GM03348 (cell line): ENCODE results near the gene BRICD5.
"Not testable (repeated sequence)": the region's sequence is repeated elsewhere in the genome, so short reads cannot be mapped to it uniquely, and the experiment has no call there.

Experiments used
- DNase-seq: peaks from one replicate; pipeline ENCODE4 v3.0.0; 2012; ENCODE audit warnings: low spot score

BRICD5 gene

GRCh38 chr16:2223221-2223941 is 12.7 kb upstream of the BRICD5 start, which contains the start of gene E4F1:
Gene E4F1 (plus strand): TSS chr16:2223591. CDS start chr16:2223614, 23 bp downstream.
- peak; percentile 99 for DNase-seq

DNA sequence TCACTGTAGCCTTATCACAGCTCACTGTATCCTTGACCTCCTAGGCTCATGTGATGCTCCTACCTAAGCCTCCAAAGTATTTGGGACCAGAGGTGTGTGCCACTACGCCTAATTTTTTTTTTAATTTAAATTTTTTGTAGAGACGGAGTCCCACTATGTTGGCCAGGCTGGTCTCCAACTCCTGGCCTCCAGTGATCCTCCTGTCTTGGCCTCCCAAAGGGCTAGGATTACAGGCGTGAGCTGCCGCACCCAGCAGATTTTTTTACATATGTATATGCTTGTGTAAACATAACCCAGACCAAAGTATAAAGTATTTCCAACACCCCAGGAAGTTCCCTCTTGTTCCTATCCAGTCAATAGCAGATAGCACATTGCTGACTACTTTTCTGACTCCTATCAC is 5.7 kb upstream of the BRICD5 start:
- no peak for DNase-seq

DNA sequence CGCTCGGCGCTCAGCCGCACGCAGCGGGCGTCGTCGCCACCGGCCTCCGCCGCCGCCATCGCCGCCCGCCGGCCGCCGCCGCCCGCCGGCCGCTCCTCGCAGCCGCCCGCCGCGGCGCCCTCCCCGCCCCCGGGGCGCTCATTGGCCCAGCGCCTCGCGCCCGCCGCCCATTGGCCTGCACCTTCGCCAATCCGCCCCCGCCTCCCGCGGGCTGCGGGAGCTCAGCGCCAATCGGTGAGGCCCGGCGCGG is 4.0 kb upstream of the BRICD5 start, which contains the start of gene PGP:
Gene PGP (minus strand): TSS at position 122 of the 250 bp plus-strand sequence. CDS start 63 bp downstream, at position 59.
- DNase-seq, result no peak

- no peak for DNase-seq
Observed at GRCh38 chr16:2213817-2214718, 3.4 kb upstream of the BRICD5 start.

GRCh38 chr16:2212362-2213324 is 2.0 kb upstream of the BRICD5 start:
- DNase-seq, result no peak

GRCh38 chr16:2211923-2212347 is 1.3 kb upstream of the BRICD5 start:
- no peak for DNase-seq

DNA sequence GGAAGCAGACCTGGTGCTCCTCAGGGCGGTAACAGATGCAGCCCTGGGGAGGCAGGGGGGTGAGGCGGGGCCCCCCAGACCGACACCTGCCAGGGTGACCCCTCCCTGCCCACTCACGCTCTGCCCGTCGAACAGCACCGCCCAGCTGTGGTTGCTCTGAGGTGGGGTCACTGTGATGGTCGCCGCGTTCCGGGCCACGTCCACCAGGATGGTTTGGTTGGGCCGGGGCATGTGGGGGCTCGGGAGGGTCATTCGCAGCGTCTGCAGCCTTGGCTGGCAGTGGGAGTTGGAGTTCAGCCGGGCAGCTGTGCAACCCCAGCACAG is 692 bp downstream of the BRICD5 start:
- DNase-seq, result no peak

GRCh38 chr16:2209258-2210008 is 1.2 kb downstream of the BRICD5 start:
- no peak for DNase-seq

- DNase-seq, result no peak
Observed at GRCh38 chr16:2208772-2209171, 1.9 kb downstream of the BRICD5 start.

GRCh38 chr16:2208308-2208707 is 2.4 kb downstream of the BRICD5 start:
- no peak for DNase-seq

GRCh38 chr16:2207872-2208271 is 2.8 kb downstream of the BRICD5 start:
- DNase-seq, result no peak

- DNase-seq, result no peak
Observed at GRCh38 chr16:2206780-2207433, 3.8 kb downstream of the BRICD5 start.

GRCh38 chr16:2206420-2206779 is 4.3 kb downstream of the BRICD5 start:
- DNase-seq, result no peak

DNA sequence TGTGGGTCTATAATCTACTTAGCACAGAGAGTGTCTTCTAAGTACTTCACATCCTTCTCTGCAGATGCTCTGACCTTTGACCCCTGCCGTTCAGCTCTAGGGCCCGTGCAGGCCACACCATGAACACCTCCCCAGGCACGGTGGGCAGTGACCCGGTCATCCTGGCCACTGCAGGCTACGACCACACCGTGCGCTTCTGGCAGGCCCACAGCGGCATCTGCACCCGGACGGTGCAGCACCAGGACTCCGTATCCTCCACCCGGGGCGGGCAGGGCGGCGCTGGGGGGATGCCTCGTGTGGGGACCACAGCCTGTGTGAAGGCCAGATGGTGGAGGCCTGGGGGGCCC is 4.7 kb downstream of the BRICD5 start:
- DNase-seq, result no peak

- DNase-seq, result peak; percentile 100
Observed at GRCh38 chr16:2205104-2205966, 5.3 kb downstream of the BRICD5 start, which contains the start of gene MLST8. Gene MLST8 (plus strand): TSS chr16:2205454. CDS start chr16:2206086, 632 bp downstream.

DNA sequence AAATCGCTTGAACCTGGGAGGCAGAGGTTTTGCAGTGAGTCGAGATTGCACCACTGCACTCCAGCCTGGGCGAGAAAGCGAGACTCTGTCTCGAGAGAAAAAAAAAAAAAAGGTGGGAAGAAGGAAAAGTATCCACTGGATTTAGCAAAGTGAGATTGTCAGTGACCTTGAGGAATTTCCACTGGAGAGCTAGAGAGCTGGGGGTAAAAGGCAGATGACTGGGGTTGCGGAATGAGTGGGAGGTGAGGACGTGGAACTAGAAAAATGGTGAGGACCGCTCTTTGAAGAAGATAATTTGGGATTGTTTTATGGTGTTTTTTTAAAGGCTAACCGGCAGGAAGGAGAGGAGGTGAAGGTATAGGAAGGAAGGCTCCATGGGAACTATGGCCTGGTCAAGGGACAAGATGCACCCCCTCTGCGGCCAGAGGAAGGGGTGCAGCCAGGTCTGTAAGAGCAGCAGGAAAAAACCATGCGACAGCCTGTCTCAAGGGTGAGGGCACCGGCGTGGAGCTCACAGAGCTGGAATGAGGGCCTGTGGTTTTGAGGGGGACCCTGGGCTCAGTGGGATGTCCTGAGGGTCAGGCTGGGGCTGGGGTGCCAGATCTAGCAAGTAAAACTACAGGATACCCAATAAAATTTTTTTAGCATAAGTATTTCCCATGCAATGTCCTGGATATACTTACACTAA is 6.1 kb downstream of the BRICD5 start:
- no peak for DNase-seq

- DNase-seq, result not testable (repeated sequence)
Observed at GRCh38 chr16:2203119-2203688, 7.5 kb downstream of the BRICD5 start.

DNA sequence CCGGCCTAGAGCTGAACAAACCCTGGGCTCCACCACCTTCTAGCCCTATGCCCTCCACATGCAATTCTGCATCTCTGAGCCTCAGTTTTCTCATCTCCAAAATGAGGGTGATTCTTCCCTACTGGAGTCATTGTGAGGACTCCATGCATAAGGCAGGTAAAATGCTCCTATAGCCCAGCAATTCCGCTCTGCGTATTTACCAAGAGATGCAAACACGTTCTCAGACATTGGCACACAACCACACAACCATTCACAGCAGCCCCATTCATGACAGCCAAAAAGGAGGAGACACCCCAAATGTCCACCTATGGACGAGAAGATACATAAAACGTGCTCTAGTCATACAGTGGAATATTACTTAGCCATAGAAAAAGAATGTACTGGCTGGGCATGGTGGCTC is 10.3 kb downstream of the BRICD5 start:
- DNase-seq, result no peak

GRCh38 chr16:2199621-2200139 is 11.0 kb downstream of the BRICD5 start:
- no peak for DNase-seq
